Ramos (cell line): ENCODE data around the gene PLD3.
"Not testable (repeated sequence)": the region's sequence is repeated elsewhere in the genome, so short reads cannot be mapped to it uniquely, and the experiment has no call there.

Experiments
- in situ Hi-C: fragments of 300-500 bp; cut with MboI; formaldehyde crosslinking; loops from one replicate; pipeline ENCODE4 v1.14.3; 2022; ENCODE audit warnings: low sequenced_read_pairs; ENCODE audit not compliant: unreplicated experiment

The PLD3 gene

GRCh38 chr19:40331052-40331451 lies 17.4 kb upstream of the PLD3 start:
- in situ Hi-C loops = no loop called here

GRCh38 chr19:40332669-40333068 lies 15.8 kb upstream of the PLD3 start:
- in situ Hi-C loops = no loop called here

- in situ Hi-C loops = not testable (repeated sequence)
These were observed 15.4 kb upstream of the PLD3 start for GRCh38 chr19:40333083-40333482.

- in situ Hi-C loops = no loop called here
These were observed 13.4 kb upstream of the PLD3 start for GRCh38 chr19:40335101-40335500.

- in situ Hi-C loops = no loop called here
These were observed 12.5 kb upstream of the PLD3 start for GRCh38 chr19:40335855-40336600.

GRCh38 chr19:40336601-40336900 lies 11.9 kb upstream of the PLD3 start:
- in situ Hi-C loops = no loop called here

- in situ Hi-C loops = no loop called here
These were observed 11.4 kb upstream of the PLD3 start for GRCh38 chr19:40337107-40337506.

GRCh38 chr19:40337594-40337993 lies 10.9 kb upstream of the PLD3 start:
- in situ Hi-C loops = no loop called here

- in situ Hi-C loops = no loop called here
These were observed 9.3 kb upstream of the PLD3 start for GRCh38 chr19:40339018-40339728.

GRCh38 chr19:40341601-40342482 lies 6.7 kb upstream of the PLD3 start:
- in situ Hi-C loops = no loop called here

- in situ Hi-C loops = no loop called here
These were observed 5.7 kb upstream of the PLD3 start for GRCh38 chr19:40342644-40343311.

- in situ Hi-C loops = no loop called here
These were observed 4.1 kb upstream of the PLD3 start for GRCh38 chr19:40344422-40344821.

- in situ Hi-C loops = no loop called here
These were observed 539 bp downstream of the PLD3 start for GRCh38 chr19:40348961-40349507.

GRCh38 chr19:40355975-40356680 lies 7.6 kb downstream of the PLD3 start:
- in situ Hi-C loops = no loop called here

GRCh38 chr19:40356681-40357595 lies 8.4 kb downstream of the PLD3 start:
- in situ Hi-C loops = no loop called here

GRCh38 chr19:40357640-40358039 lies 9.1 kb downstream of the PLD3 start:
- in situ Hi-C loops = no loop called here

GRCh38 chr19:40358773-40359172 lies 10.3 kb downstream of the PLD3 start:
- in situ Hi-C loops = no loop called here

GRCh38 chr19:40360020-40360707 lies 11.7 kb downstream of the PLD3 start:
- in situ Hi-C loops = no loop called here
